Stimulated activated CD4-positive, alpha-beta T cell treated with anti-CD3 and anti-CD28 coated beads, Interleukin-4, amount 100 ng/mL, for 48 hours (primary cell): ENCODE data around the gene ESRP2.

Experiments
- DNase-seq, 2 donors: peaks; one replicate each; pipeline ENCODE4 v3.0.0-alpha.2; 2020; ENCODE audit warnings: low read depth in 2 of 2

ESRP2 gene

GRCh38 chr16:68235887-68236136 lies at the start of gene ESRP2:
TSS of gene ESRP2 (minus strand) at chr16:68236127. CDS start at chr16:68236045, 82 bp downstream.
- no peak for DNase-seq

GRCh38 chr16:68285683-68286082 lies 49.8 kb upstream of the ESRP2 start:
- DNase-seq = no peak

GRCh38 chr16:68284847-68285246 lies 48.9 kb upstream of the ESRP2 start:
- DNase-seq = no peak

GRCh38 chr16:68283801-68284598 lies 48.1 kb upstream of the ESRP2 start:
- no peak for DNase-seq

GRCh38 chr16:68283346-68283745 lies 47.4 kb upstream of the ESRP2 start:
- DNase-seq = no peak

- no peak for DNase-seq
Observed at GRCh38 chr16:68282064-68282452, 46.1 kb upstream of the ESRP2 start.

GRCh38 chr16:68281368-68282063 lies 45.6 kb upstream of the ESRP2 start:
- DNase-seq = no peak

GRCh38 chr16:68279726-68280558 lies 44.0 kb upstream of the ESRP2 start:
- DNase-seq = no peak

- DNase-seq = no peak
Observed at GRCh38 chr16:68276223-68276622, 40.3 kb upstream of the ESRP2 start.

- DNase-seq = no peak
Observed at GRCh38 chr16:68275611-68276191, 39.8 kb upstream of the ESRP2 start.

- DNase-seq = no peak
Observed at GRCh38 chr16:68274441-68274840, 38.5 kb upstream of the ESRP2 start.

GRCh38 chr16:68273896-68274295 lies 38.0 kb upstream of the ESRP2 start:
- no peak for DNase-seq

- no peak for DNase-seq
Observed at GRCh38 chr16:68273459-68273858, 37.5 kb upstream of the ESRP2 start.

- DNase-seq = no peak
Observed at GRCh38 chr16:68272507-68273209, 36.7 kb upstream of the ESRP2 start.

- no peak for DNase-seq
Observed at GRCh38 chr16:68270353-68270752, 34.4 kb upstream of the ESRP2 start.

- no peak for DNase-seq
Observed at GRCh38 chr16:68269793-68270192, 33.9 kb upstream of the ESRP2 start.

- no peak for DNase-seq
Observed at GRCh38 chr16:68267612-68268405, 31.9 kb upstream of the ESRP2 start.

- DNase-seq = peak; percentile 33 to 43
Observed at GRCh38 chr16:68265078-68265920, 29.4 kb upstream of the ESRP2 start.

- DNase-seq = peak; percentile 80 to 82
Observed at GRCh38 chr16:68264128-68265077, 28.5 kb upstream of the ESRP2 start, which contains the start of gene SLC7A6. TSS of gene SLC7A6 (plus strand) at chr16:68264526. CDS start at chr16:68274727, 10,201 bp downstream.
